HFFc6 (cell line): ENCODE results near the gene PTPN18. TPM values are rescaled to one million over a fixed set of nuclear protein-coding genes. Genes with fewer than 3 reads are reported as not detected.
"Not testable (repeated sequence)": the region's sequence is repeated elsewhere in the genome, so short reads cannot be mapped to it uniquely, and the experiment has no call there.

Source experiments
- DNase-seq: peaks from one replicate; pipeline ENCODE4 v3.0.0-alpha.2; 2018
- H3K27ac Mint-ChIP-seq: 2 replicates; pipeline ENCODE4 v1.8.0; 2020; ENCODE audit warnings: mild to moderate bottlenecking, mixed read lengths
- H3K27me3 Mint-ChIP-seq: 2 replicates; pipeline ENCODE4 v1.8.0; 2021; ENCODE audit warnings: mild to moderate bottlenecking, moderate library complexity, mixed read lengths; ENCODE audit not compliant: insufficient read depth
- H3K36me3 Mint-ChIP-seq: 2 replicates; pipeline ENCODE4 v1.8.0; 2021; ENCODE audit warnings: low read depth, mixed read lengths
- H3K4me1 Mint-ChIP-seq: 2 replicates; pipeline ENCODE4 v1.8.0; 2020; ENCODE audit warnings: low read depth, mixed read lengths
- H3K4me3 Mint-ChIP-seq: 2 replicates; pipeline ENCODE4 v1.8.0; 2020; ENCODE audit warnings: mild to moderate bottlenecking, moderate library complexity, mixed read lengths
- H3K9me3 Mint-ChIP-seq: 2 replicates; pipeline ENCODE4 v1.8.0; 2020; ENCODE audit warnings: mild to moderate bottlenecking, mixed read lengths
- total RNA-seq, 6 experiments: library from RNA; stranded (reverse); fragmentation: NEBNext Ultra II Directional; extraction: Animal tissue kit (Norgen Biotek cat#: 25700); gene quantifications; 2 replicates in 1 of 6; 3 replicates in 5 of 6; pipeline ENCODE4 v1.2.3, GENCODE V29; 2021
- TF ChIP-seq, protein P1 (sequence below): fragments of 200-600 bp; sonication (generic); IDR thresholded peaks from 2 replicates; pipeline ENCODE4 v1.5.0; 2021; ENCODE audit warnings: antibody characterized with exemption, mild to moderate bottlenecking

Gene PTPN18
- total RNA-seq, 6 experiments from 2014 or later: 15.5 to 18.9 (median 17.5) TPM

DNA sequence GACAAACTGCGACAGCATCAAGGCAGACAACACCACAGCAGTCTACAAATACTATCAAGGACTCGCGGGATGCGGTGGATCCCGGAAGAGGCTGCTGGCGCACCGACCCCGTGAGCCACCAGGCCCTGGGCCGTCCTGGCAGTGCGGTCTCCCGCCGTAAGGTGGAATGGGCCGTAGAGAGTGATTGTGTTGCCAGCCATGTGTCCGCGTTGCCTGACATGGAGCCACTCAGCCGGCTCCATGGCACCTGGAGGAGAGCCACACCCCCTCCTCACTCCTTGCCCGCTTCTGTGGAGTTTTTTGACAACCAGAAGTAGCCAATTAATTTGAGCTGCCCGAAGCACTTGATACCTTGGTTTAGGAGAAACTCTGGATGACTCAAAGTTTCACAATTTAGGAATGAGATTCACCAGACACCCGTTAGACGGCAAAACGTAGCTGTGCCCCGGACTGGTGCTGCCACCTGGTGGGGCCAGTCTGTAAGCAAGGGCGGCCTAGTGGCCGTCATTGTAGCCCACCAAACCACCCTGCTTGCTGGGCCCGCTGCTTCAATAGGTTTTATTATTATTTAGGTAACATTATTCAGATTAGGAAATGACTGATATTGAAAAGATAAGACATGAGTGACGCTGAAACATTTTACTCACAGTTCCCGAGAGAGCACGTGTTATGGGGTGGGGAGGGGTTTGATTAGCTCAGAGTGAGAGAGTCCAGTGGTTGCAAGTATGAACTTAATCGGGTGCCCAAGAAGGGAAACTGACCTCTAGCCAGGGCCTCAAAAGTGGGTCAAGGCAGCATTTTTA is 23.4 kb upstream of the PTPN18 start:
- Mint-ChIP-seq H3K36me3 (no peaks in the 10 kb centered on the region), H3K27me3 (peaks cover 13% of the 10 kb centered on the region), H3K9me3 (no peaks in the 10 kb centered on the region; the same call in 1 of the 2 replicates), H3K27ac (no peak overlapping the region), H3K4me3 (peak overlapping the region; percentile 11; the same call in 1 of the 2 replicates), H3K4me1 (peaks cover 30% of the 10 kb centered on the region)
- TF ChIP-seq, protein P1, sequence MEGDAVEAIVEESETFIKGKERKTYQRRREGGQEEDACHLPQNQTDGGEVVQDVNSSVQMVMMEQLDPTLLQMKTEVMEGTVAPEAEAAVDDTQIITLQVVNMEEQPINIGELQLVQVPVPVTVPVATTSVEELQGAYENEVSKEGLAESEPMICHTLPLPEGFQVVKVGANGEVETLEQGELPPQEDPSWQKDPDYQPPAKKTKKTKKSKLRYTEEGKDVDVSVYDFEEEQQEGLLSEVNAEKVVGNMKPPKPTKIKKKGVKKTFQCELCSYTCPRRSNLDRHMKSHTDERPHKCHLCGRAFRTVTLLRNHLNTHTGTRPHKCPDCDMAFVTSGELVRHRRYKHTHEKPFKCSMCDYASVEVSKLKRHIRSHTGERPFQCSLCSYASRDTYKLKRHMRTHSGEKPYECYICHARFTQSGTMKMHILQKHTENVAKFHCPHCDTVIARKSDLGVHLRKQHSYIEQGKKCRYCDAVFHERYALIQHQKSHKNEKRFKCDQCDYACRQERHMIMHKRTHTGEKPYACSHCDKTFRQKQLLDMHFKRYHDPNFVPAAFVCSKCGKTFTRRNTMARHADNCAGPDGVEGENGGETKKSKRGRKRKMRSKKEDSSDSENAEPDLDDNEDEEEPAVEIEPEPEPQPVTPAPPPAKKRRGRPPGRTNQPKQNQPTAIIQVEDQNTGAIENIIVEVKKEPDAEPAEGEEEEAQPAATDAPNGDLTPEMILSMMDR: peak; percentile 98
- peak; percentile 78 for DNase-seq

DNA sequence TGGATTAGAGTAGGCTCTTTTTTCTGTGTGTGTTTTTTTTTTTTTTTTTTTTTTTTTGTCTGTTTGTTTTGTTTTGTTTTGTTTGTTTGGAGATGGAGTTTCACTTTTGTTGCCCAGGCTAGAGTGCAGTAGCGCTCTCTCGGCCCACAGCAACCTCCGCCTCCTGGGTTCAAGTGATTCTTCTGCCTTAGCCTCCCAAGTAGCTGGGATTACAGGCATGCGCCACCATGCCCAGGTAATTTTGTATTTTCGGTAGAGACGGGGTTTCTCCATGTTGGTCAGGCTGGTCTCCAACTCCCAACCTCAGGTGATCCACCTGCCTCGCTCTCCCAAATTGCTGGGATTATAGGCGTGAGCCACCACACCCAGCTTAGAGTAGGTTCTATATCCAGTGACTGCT is 22.6 kb upstream of the PTPN18 start:
- not testable (repeated sequence) for H3K36me3 Mint-ChIP-seq, DNase-seq, H3K4me3 Mint-ChIP-seq, H3K27ac Mint-ChIP-seq, H3K9me3 Mint-ChIP-seq
- peaks cover 34% of the 10 kb centered on the region for H3K4me1 Mint-ChIP-seq
- peaks cover 11% of the 10 kb centered on the region for H3K27me3 Mint-ChIP-seq

DNA sequence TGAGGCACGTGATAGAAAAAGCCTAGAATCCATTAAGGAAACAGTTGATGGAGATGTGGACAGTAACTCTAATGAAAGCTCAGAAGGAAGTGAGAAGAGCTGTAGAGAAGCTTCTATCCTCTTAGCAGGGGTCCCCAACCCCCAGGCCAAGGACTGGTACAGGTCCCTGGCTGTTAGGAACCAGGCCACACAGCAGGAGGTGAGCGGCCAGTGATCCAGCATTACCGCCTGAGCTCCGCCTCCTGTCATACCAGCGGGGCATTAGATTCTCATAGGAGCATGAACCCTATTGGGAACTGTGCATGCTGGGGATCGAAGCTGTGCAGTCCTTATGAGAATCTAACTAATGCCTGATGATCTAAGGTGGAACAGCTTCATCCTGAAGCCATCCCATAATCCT is 21.8 kb upstream of the PTPN18 start:
- DNase-seq: no peak
- TF ChIP-seq, protein P1: no peak
- Mint-ChIP-seq H3K36me3 (0 out of 2 replicates have a peak, but pooled peaks cover 3% of the 10 kb centered on the region), H3K4me1 (peaks cover 32% of the 10 kb centered on the region), H3K9me3 (no peaks in the 10 kb centered on the region; the same call in 1 of the 2 replicates), H3K27me3 (peaks cover 11% of the 10 kb centered on the region), H3K27ac (no peak overlapping the region), H3K4me3 (no peak overlapping the region)

DNA sequence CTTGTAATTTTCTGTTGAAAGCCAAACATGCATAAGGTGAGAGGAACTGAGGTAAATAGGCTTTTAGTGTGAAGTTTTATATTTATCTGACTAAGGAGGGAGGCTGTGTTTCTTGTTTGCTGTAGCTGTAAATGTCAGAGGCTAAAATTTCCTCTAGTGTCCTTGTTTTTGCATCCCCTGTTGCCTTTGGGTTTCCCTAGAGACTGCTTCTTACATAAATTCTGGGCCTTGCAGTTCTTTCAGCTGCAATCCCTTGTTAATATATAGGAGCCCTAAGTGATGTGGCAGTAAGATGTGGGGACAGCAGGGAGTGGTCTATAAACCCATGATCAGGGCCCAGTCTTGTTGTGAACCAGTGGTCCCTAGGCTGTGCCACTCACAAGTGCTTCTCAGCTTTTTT is 20.6 kb upstream of the PTPN18 start:
- no peak overlapping the region for H3K4me3 Mint-ChIP-seq
- H3K4me1 Mint-ChIP-seq: peaks cover 32% of the 10 kb centered on the region
- peaks cover 6% of the 10 kb centered on the region; the same call in 1 of the 2 replicates for H3K36me3 Mint-ChIP-seq
- TF ChIP-seq, protein P1: no peak
- DNase-seq: no peak
- H3K27ac Mint-ChIP-seq: no peak overlapping the region
- H3K9me3 Mint-ChIP-seq: no peaks in the 10 kb centered on the region; the same call in 1 of the 2 replicates
- H3K27me3 Mint-ChIP-seq: peaks cover 11% of the 10 kb centered on the region

DNA sequence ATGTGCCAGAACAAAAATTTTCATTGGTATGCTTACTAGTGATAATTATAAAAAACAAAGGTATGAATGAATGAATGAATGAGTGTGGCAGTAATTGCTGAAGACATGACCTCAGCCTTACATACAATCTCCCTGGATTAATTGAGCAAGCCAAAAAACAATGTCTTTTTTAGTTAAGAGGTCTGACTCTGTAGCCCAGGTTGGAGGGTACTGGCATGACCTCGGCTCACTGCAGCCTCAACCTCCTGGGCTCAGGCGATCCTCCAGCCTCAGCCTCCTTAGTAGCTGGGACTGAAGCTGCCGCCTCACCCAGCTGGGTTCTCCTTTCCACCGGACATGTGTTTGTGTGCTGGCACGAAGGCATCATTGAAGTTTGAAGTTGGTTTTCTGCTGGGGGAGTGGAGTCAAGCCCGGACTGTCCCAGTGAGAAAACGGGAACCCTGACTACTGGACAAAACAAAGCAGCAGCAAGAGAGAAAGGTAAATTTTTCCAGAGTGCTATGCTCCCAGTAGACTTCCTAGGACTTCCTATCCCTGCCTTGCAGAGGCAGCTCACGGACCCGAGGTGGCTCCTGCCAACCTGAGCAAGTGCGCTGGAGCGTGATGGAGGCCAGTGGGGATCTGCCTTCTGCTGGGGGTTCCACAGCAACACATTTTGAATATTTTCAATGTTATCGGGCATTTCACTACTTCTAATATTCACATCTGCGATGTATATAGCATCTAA is 19.5 kb upstream of the PTPN18 start:
- H3K36me3 Mint-ChIP-seq: peaks cover 8% of the 10 kb centered on the region; the same call in 1 of the 2 replicates
- H3K4me1 Mint-ChIP-seq: peaks cover 37% of the 10 kb centered on the region
- peak overlapping the region; percentile 74; the same call in 1 of the 2 replicates for H3K4me3 Mint-ChIP-seq
- no peak for DNase-seq
- H3K27ac Mint-ChIP-seq: 0 out of 2 replicates have a peak overlapping the region, but pooled peaks have one; percentile 32
- TF ChIP-seq, protein P1: no peak
- H3K27me3 Mint-ChIP-seq: peaks cover 6% of the 10 kb centered on the region
- no peaks in the 10 kb centered on the region; the same call in 1 of the 2 replicates for H3K9me3 Mint-ChIP-seq
